Measurements from ENCODE around the gene JAGN1. TPM values are rescaled to one million over a fixed set of nuclear protein-coding genes. Genes with fewer than 3 reads are reported as not detected.

JAGN1 gene
- 36.3 and 37.3 TPM in 2 replicates for total RNA-seq (2014; rRNA removed; shearing (Covaris generic))

DNA sequence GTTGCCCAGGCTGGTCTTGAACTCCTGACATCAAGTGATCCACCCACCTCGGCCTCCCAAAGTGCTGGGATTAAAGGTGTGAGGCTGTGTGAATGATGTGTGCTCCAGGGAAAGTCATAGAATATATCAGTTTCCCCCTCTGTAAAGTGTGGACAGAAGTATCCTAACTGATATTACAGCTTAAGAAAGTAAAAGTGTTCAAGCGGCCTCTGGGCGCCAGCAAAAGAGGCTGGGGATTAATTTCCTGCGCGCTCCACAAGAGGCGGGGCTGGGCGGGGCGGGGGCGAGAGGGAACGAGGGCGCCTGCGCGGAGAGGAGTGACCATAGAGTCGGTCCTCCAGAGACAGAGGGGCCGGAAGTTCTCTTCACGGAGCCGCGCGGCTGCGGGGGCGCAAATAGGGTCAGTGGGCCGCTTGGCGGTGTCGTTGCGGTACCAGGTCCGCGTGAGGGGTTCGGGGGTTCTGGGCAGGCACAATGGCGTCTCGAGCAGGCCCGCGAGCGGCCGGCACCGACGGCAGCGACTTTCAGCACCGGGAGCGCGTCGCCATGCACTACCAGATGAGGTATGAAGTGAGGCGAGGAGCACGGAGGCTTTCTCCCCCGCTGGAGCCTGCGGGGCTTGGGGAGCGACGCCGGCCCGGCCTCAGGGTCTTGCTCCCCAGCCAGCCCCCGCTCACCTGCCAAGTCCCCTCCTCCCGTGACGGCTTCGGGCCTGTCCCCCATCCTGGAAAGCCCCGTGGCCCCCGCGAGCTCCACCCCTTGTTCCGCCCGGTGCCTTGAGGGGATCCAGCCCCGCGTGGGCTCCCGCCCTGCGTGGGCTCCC, at the start of gene JAGN1:
Gene JAGN1 (plus strand): TSS at position 362 of the 823 bp plus-strand sequence. CDS start 113 bp downstream, at position 475.

DNA sequence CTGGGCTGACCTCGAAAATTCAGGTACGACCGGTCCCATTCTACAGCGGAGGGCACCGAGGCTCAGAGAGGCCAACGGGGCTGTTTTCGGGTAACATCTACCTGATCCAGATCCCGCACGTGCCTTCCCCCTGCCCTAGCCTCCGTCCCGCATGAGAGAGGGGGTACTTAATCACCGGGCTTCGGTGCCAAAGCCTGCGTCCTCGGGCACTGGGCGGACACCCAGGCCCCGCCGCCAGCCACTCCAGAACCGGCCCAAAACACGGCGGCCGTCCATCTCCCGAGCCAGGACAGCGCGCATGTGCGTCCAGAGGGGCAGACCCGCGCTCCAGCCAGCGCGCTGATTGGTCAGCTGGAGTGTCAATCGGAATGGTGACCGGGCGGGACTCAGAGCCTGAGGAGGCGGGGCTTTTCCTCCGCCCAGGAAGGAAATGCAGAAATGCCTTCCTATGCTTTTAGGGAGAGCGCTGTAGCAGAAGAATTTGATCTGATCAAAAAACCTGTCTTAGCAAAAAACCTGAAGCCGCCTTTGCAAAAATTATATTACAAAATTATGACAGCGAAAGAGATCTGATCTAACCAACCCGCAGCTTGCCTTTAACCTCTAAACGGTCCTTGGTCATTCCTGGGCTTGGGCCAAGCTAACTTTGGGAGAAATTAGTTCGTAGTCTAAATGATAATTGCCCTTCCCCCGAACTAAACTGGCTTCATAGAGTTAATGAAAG, 46.5 kb upstream of the JAGN1 start, which contains the start of gene RPUSD3:
Gene RPUSD3 (minus strand): TSS at position 294 of the 724 bp plus-strand sequence. CDS start 18 bp downstream, at position 276.

DNA sequence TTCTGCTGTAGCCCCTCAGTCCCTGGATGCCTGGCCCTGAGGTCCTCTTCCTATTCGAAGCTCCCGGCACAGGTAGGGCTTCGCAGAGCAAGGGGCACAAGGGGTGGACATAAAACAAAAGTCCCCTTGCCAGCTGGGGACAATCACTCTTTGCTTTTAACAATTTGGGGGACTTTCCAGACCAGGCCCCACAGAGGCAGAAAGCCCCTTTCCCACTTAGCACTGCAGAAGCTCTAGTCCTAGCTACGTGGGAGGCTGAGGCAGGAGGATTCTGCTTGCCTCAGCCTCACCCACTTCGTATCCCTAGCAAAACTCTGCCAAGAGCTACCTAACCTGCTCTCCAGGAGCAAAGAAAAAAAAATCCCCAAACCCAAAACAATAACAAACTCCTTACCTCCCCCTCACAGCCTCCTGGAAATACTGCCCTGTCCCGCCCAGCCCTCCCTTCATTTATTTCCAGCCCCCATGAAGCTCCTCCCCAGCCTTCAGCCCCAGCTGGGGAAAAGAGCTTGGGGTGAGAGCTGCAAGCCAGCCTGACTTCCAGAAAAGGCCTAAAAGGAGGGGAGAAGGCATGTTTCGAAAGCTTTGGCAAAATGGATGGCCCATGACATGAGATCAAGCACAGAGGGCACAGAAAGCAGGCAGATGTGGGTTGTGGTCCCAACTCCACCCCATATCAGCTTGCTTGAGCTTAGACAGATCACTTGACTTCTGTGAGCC, 10.4 kb upstream of the JAGN1 start, which contains the start of gene CIDEC:
Gene CIDEC (minus strand): TSS at position 424 of the 720 bp plus-strand sequence. CDS start 1,767 bp downstream, outside the sequence.

DNA sequence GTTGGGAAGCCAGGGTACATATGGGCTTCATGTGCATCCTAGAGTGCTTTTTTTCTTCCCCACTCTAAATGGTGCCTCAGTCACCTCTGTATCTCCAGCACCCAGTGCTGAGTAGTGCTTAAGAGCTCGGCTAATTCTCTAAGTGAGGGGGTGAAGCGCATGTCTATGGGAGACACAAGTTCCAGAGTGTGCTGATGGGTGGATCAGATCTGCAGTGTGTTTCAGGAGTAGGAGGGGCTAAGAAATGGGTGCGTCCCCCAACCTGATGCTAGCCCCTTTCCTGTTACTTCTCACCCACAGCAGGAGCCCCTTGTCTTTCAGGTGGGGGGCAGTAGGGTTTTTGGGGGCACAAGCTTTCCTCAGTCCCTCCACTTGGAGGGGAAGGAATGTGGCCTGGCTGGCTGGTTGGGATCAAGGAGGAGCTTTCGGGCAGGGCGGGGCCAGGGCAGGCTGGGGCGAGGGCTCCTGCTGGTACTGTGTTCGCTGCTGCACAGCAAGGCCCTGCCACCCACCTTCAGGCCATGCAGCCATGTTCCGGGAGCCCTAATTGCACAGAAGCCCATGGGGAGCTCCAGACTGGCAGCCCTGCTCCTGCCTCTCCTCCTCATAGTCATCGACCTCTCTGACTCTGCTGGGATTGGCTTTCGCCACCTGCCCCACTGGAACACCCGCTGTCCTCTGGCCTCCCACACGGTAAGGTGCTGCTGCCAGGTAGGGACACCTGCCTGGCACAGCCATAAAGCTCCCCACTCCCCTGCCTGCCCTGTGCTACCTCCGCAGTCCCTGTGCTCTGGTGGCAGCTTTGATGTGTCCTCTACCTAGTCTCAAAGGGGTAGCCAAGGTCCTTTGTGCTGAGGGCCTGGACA, 12.2 kb downstream of the JAGN1 start, which contains the start of gene IL17RE:
Gene IL17RE (plus strand): TSS at position 477 of the 866 bp plus-strand sequence. CDS start 85 bp downstream, at position 562.

DNA sequence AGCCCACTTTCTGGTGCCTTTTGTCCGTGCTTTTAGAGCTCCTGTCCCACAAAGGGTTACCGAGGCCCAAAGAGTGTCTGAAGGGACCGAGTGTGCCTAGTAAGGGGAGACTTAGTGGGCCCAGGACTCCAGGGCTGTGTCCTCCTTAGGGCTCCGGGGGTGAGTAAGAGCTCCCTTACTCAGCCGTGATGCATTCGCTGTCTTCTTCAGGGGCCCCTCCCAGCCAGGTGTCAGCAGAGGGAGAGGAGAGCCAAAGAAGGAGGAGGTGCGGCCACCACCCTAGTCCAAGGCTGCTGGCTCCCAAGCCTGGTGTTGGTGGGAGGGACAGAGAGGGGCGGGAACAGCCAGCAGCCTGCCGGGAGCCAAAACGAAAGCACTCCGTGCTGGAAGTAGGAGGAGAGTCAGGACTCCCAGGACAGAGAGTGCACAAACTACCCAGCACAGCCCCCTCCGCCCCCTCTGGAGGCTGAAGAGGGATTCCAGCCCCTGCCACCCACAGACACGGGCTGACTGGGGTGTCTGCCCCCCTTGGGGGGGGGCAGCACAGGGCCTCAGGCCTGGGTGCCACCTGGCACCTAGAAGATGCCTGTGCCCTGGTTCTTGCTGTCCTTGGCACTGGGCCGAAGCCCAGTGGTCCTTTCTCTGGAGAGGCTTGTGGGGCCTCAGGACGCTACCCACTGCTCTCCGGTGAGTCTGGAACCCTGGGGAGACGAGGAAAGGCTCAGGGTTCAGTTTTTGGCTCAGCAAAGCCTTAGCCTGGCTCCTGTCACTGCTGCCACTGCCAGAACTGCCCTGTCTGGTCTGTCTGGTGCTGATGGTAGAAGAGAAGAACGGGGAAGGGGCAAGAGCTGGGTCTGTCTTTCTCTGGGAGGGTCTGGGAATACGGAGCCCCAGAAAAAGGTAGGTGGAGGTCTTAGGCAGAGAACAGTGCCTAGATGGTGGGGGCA, 26.6 kb downstream of the JAGN1 start, which contains the start of gene IL17RC:
Gene IL17RC (plus strand): TSS at position 365 of the 947 bp plus-strand sequence. CDS start 218 bp downstream, at position 583.

DNA sequence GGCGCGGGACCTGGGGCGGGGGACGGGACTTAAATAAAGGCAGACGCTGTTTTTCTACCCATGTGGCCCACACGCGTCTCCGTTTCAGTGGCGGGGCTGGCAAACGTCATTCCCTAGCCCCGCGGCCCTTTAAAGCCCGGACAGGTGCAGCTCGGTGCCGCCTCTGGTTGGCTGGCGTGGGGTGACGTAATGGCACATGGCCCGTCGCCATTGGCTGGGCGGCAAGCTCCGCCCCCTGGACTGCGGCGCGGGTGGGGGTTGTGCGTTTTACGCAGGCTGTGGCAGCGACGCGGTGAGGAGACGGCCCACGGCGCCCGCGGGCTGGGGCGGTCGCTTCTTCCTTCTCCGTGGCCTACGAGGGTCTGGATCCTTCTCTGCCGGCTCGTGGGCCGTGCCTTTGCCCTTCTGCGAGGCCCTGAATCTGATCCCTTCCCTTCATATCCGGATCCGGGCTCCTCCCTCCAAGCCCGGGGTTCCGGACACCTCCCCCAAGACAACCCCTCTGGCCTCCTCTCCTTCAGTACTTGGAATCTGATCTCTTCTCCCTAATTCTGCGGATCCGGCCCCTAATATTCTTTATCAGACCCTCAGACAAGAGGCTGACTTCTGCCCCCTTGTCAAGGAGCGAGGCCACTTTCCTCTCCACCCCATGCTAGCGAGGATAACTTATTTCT, 43.3 kb downstream of the JAGN1 start, which contains the start of gene CRELD1:
Gene CRELD1 (plus strand): TSS at position 274 of the 674 bp plus-strand sequence. CDS start 605 bp downstream, outside the sequence.

Small RNA genes within 50 kb of the gene (small RNA-seq; reads per million reads assigned to genes)
- gene RNU6-882P: not detected

Other genes starting within 250 kb of the JAGN1 start
- 39.7 and 42.3 TPM in 2 replicates for gene MTMR14, start 241.1 kb upstream of the JAGN1 start, total RNA-seq (2014; rRNA removed; shearing (Covaris generic))
- gene CPNE9, start 186.8 kb upstream of the JAGN1 start, total RNA-seq (2014; rRNA removed; shearing (Covaris generic)): 0.05 and 0.11 TPM in 2 replicates
- 41.5 and 43.6 TPM in 2 replicates for gene BRPF1, start 158.9 kb upstream of the JAGN1 start, total RNA-seq (2014; rRNA removed; shearing (Covaris generic))
- gene OGG1, start 140.7 kb upstream of the JAGN1 start, total RNA-seq (2014; rRNA removed; shearing (Covaris generic)): 36.4 and 39.3 TPM in 2 replicates
- gene CAMK1, start 120.7 kb upstream of the JAGN1 start, total RNA-seq (2014; rRNA removed; shearing (Covaris generic)): 2.7 and 4.7 TPM in 2 replicates
- gene TADA3, start 98.1 kb upstream of the JAGN1 start, total RNA-seq (2014; rRNA removed; shearing (Covaris generic)): 107 and 109 TPM in 2 replicates
- gene ARPC4, start 97.5 kb upstream of the JAGN1 start, total RNA-seq (2014; rRNA removed; shearing (Covaris generic)): 187 and 200 TPM in 2 replicates
- gene TTLL3, start 80.3 kb upstream of the JAGN1 start, total RNA-seq (2014; rRNA removed; shearing (Covaris generic)): 11.8 and 15.3 TPM in 2 replicates
- gene RPUSD3, start 46.6 kb upstream of the JAGN1 start, total RNA-seq (2014; rRNA removed; shearing (Covaris generic)): 68.3 and 89.1 TPM in 2 replicates
- gene CIDEC, start 10.4 kb upstream of the JAGN1 start, total RNA-seq (2014; rRNA removed; shearing (Covaris generic)): 0.38 and 0.48 TPM in 2 replicates
- gene IL17RE, start 12.2 kb downstream of the JAGN1 start, total RNA-seq (2014; rRNA removed; shearing (Covaris generic)): 0.15 and 0.24 TPM in 2 replicates
- gene IL17RC, start 26.5 kb downstream of the JAGN1 start, total RNA-seq (2014; rRNA removed; shearing (Covaris generic)): 35.3 and 37.3 TPM in 2 replicates
- gene CRELD1, start 43.2 kb downstream of the JAGN1 start, total RNA-seq (2014; rRNA removed; shearing (Covaris generic)): 18.7 and 20.7 TPM in 2 replicates
- 1.5 and 1.6 TPM in 2 replicates for gene PRRT3, start 61.8 kb downstream of the JAGN1 start, total RNA-seq (2014; rRNA removed; shearing (Covaris generic))
- gene EMC3, start 96.2 kb downstream of the JAGN1 start, total RNA-seq (2014; rRNA removed; shearing (Covaris generic)): 42.6 and 59.0 TPM in 2 replicates
- 42.7 and 46.6 TPM in 2 replicates for gene FANCD2, start 135.8 kb downstream of the JAGN1 start, total RNA-seq (2014; rRNA removed; shearing (Covaris generic))
- not detected in 2 replicates for gene FANCD2OS, start 217.6 kb downstream of the JAGN1 start, total RNA-seq (2014; rRNA removed; shearing (Covaris generic))
- 60.2 and 60.5 TPM in 2 replicates for gene BRK1, start 225.1 kb downstream of the JAGN1 start, total RNA-seq (2014; rRNA removed; shearing (Covaris generic))

Measured in A375 (cell line).